Heart right ventricle (tissue), 16 donors: Measurements from ENCODE around the gene IL22. TPM values are rescaled to one million over a fixed set of nuclear protein-coding genes. Genes with fewer than 3 reads are reported as not detected.

Experiments
- ATAC-seq, 8 donors: fragments of 200-7000 bp; cut with Tn5 transposase; one replicate each; pipeline ENCODE4 v1.9.1; 2020; ENCODE audit warnings: mild to moderate bottlenecking in 8 of 8, moderate library complexity in 8 of 8, moderate number of reproducible peaks in 1 of 8
- DNase-seq, 2 donors: peaks; one replicate each; pipeline ENCODE4 v3.0.0-alpha.2; 2020
- H3K27ac ChIP-seq, 10 donors: fragments of 200-600 bp; sonication (generic) in 2 of 10; one replicate each; pipeline versions ENCODE4 v1.5.0 to v1.8.0; 2020 to 2022; ENCODE audit warnings: mild to moderate bottlenecking in 3 of 10
- H3K27me3 ChIP-seq, 7 donors: fragments of 200-600 bp; one replicate each; pipeline ENCODE4 v1.8.0; 2021 to 2022; ENCODE audit warnings: mild to moderate bottlenecking in 2 of 7
- H3K36me3 ChIP-seq, 9 donors: fragments of 200-600 bp; sonication (generic) in 1 of 9; one replicate each; pipeline versions ENCODE4 v1.5.0 to v1.8.0; 2020 to 2022; ENCODE audit warnings: mild to moderate bottlenecking in 2 of 9
- H3K4me1 ChIP-seq, 9 donors: fragments of 200-600 bp; sonication (generic) in 1 of 9; one replicate each; pipeline versions ENCODE4 v1.5.0 to v1.8.0; 2020 to 2022; ENCODE audit warnings: mild to moderate bottlenecking in 4 of 9
- H3K4me3 ChIP-seq, 10 donors: fragments of 200-600 bp; sonication (generic) in 2 of 10; one replicate each; pipeline versions ENCODE4 v1.5.0 to v1.8.0; 2020 to 2022; ENCODE audit warnings: mild to moderate bottlenecking in 7 of 10, moderate library complexity in 2 of 10
- H3K9me3 ChIP-seq, 11 donors: fragments of 200-600 bp in 10 of 11; sonication (generic) in 2 of 11; one replicate each; pipeline versions ENCODE4 v1.5.0 to v1.8.0; 2013 to 2022; ENCODE audit warnings: mild to moderate bottlenecking in 2 of 11, control low read depth in 1 of 11, moderate library complexity in 1 of 11
- WGBS, 2 donors: extraction: QIAGEN DNeasy Blood & Tissue Kit; methylation state at CpG; one replicate each; pipeline ENCODE4 v1.1.7; 2013; ENCODE audit warnings: inconsistent platforms in 1 of 2; 5-methylcytosine and 5-hydroxymethylcytosine counted together
- intact Hi-C, 10 donors: fragments of 100-400 bp; cut with DNase I; formaldehyde crosslinking; loops; one replicate each; pipeline versions ENCODE4 v1.11.1 to v1.14.2; 2022
- polyA plus RNA-seq, 2 donors: library from polyadenylated mRNA; stranded (reverse); fragments of 200-250 nt; gene quantifications; one replicate each; pipeline ENCODE4 v1.2.3, GENCODE V29; 2013
- total RNA-seq, 10 donors: library from RNA; stranded (reverse); fragmentation: NEBNext Ultra II Directional in 3 of 10; extraction: Animal tissue kit (Norgen Biotek cat#: 25700) in 3 of 10; gene quantifications; one replicate each; pipeline versions ENCODE4 v1.2.1 to v1.2.4, GENCODE V29; 2021 to 2023
- TF ChIP-seq, protein P1 (sequence below), 9 donors: fragments of 200-600 bp; sonication (generic) in 2 of 9; IDR thresholded peaks; one replicate each; pipeline versions ENCODE4 v1.5.0 to v1.8.0; 2021 to 2022; ENCODE audit warnings: antibody characterized with exemption in 9 of 9, mild to moderate bottlenecking in 5 of 9, moderate library complexity in 1 of 9
- donor health status: Arrhythmogenic right ventricular cardiomyopathy.
- donor health status: ischemic (EF 13 %, LVEDD 7.1; RV severe dilation, severe dysfunction).
- donor health status: healthy with polysubstance abuse.
- donor health status: DM: no; HTN: yes; CAD: no.
- donor health status: DM: no; HTN: no; CAD: no.
- donor health status: ischemic (EF 25% LVEDD 6.9; RV normal size, moderate dysfunction).
- donor health status: ischemic (EF 25% LVEDD 5.7; RV mildly dilated, moderate dysfunction).
- donor health status: healthy.
- donor health status: DM: yes; HTN: yes; CAD: no.
- donor health status: Ischemic cardiomyopathy.
- donor health status: ischemic (EF 35%, LVEDD 5.7; RV mildly dilated, moderate dysfunction).
- donor health status: nonischemic (EF 11% LVEDD 7.7; RV severe dilation, severe dysfunction).
- donor health status: DM: yes; HTN: yes; CAD: no.
- donor health status: PGD.
- donor health status: ischemic (EF 29% LVEDD 5.4; RV normal size, mild dysfunction).
- donor health status: nonischemic (EF 23%, LVEDD 6.1; RV moderate dilation, normal function).

Gene IL22
- total and polyA plus RNA-seq, 12 donors = not detected

GRCh38 chr12:68199127-68199526 lies 54.3 kb downstream of the IL22 start:
- no peak for DNase-seq
- TF ChIP-seq, protein P1, sequence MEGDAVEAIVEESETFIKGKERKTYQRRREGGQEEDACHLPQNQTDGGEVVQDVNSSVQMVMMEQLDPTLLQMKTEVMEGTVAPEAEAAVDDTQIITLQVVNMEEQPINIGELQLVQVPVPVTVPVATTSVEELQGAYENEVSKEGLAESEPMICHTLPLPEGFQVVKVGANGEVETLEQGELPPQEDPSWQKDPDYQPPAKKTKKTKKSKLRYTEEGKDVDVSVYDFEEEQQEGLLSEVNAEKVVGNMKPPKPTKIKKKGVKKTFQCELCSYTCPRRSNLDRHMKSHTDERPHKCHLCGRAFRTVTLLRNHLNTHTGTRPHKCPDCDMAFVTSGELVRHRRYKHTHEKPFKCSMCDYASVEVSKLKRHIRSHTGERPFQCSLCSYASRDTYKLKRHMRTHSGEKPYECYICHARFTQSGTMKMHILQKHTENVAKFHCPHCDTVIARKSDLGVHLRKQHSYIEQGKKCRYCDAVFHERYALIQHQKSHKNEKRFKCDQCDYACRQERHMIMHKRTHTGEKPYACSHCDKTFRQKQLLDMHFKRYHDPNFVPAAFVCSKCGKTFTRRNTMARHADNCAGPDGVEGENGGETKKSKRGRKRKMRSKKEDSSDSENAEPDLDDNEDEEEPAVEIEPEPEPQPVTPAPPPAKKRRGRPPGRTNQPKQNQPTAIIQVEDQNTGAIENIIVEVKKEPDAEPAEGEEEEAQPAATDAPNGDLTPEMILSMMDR (IDR thresholded peaks at IDR 0.05) = no peak
- Histone ChIP-seq H3K36me3 (no peaks in the 10 kb centered on the region), H3K9me3 (no peaks in the 10 kb centered on the region), H3K4me3 (no peak overlapping the region), H3K27me3 (peaks cover 0 to 4% (median 0%) of the 10 kb centered on the region in 7 donors), H3K27ac (no peak overlapping the region), H3K4me1 (no peaks in the 10 kb centered on the region)
- no peak for ATAC-seq
- intact Hi-C loops = no loop called here
- 88 to 91% methylated on average over 1 of the region's 1 CpG for WGBS, 2 donors

- Histone ChIP-seq H3K9me3 (no peaks in the 10 kb centered on the region), H3K27me3 (peaks cover 0 to 3% (median 0%) of the 10 kb centered on the region in 7 donors), H3K36me3 (no peaks in the 10 kb centered on the region), H3K4me3 (no peak overlapping the region), H3K27ac (no peak overlapping the region), H3K4me1 (no peaks in the 10 kb centered on the region)
- DNase-seq (no peak), ATAC-seq (no peak)
- intact Hi-C loops = no loop called here
- TF ChIP-seq, protein P1 (IDR thresholded peaks at IDR 0.05) = no peak
- WGBS, 2 donors = 80 to 81% methylated on average over 12 of the region's 12 CpGs
Observed at GRCh38 chr12:68198507-68199086, 54.8 kb downstream of the IL22 start.

Other genes starting within 250 kb of the IL22 start
- 1 to 10 TPM in 1 of 10 donors, not detected in 9; 1.5 TPM for gene IFNG, start 93.9 kb downstream of the IL22 start, total RNA-seq
- gene IFNG, start 93.9 kb downstream of the IL22 start, polyA plus RNA-seq = not detected
- gene IL26, start 27.8 kb downstream of the IL22 start, total RNA-seq = not detected
- not detected for gene IL26, start 27.8 kb downstream of the IL22 start, polyA plus RNA-seq
- 1 to 10 TPM; 3.3 to 8.5 (median 6.2) TPM for gene MDM1, start 78.8 kb upstream of the IL22 start, total RNA-seq
- gene MDM1, start 78.8 kb upstream of the IL22 start, polyA plus RNA-seq = 10 to 100 TPM in 1 of 2 donors, 1 to 10 TPM in 1; 4.3 to 11.8 TPM